ENCODE measurements around the gene ST6GALNAC5.

DNA sequence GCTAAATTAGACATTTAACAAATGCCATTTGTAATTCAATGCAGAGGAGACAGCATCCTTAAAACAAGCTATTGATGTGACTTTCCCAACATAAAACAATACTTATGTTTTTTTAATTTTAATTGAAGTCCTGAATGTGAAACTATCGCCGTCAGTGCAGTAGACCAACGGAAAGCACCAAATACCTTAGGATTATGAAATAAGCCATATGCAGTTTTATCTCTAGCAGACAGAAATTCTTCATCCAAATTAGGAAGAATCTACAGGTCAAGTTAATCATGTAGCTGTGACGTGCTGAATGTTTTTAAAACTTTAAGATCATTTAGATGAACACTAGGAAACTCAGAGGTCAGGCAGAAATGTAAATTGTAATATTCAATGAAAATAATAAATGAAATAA, 714 bp upstream of the ST6GALNAC5 start:
- TF ChIP-seq, protein P1, sequence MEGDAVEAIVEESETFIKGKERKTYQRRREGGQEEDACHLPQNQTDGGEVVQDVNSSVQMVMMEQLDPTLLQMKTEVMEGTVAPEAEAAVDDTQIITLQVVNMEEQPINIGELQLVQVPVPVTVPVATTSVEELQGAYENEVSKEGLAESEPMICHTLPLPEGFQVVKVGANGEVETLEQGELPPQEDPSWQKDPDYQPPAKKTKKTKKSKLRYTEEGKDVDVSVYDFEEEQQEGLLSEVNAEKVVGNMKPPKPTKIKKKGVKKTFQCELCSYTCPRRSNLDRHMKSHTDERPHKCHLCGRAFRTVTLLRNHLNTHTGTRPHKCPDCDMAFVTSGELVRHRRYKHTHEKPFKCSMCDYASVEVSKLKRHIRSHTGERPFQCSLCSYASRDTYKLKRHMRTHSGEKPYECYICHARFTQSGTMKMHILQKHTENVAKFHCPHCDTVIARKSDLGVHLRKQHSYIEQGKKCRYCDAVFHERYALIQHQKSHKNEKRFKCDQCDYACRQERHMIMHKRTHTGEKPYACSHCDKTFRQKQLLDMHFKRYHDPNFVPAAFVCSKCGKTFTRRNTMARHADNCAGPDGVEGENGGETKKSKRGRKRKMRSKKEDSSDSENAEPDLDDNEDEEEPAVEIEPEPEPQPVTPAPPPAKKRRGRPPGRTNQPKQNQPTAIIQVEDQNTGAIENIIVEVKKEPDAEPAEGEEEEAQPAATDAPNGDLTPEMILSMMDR (IDR thresholded peaks at IDR 0.05) = no peak
- no peak for TF ChIP-seq POLR2A (IDR thresholded peaks at IDR 0.05)

Data from sigmoid colon (tissue), 3 donors.